H9 (cell line): Measurements from ENCODE around the gene SPTBN5. TPM values are rescaled to one million over a fixed set of nuclear protein-coding genes. Genes with fewer than 3 reads are reported as not detected.

ENCODE experiments used
- DNase-seq: peaks from one replicate; pipeline ENCODE4 v3.0.0-alpha.2; 2017
- H2AFZ ChIP-seq: one replicate; pipeline ENCODE4 v1.6.1; 2013; ENCODE audit warnings: mild to moderate bottlenecking, low read length, control low read depth, moderate library complexity
- H2AK5ac ChIP-seq: 2 replicates; pipeline ENCODE4 v1.6.1; 2013; ENCODE audit warnings: low read length, control low read depth, mixed read lengths; ENCODE audit not compliant: insufficient read length
- H2BK120ac ChIP-seq: one replicate; pipeline ENCODE4 v1.6.1; 2013; ENCODE audit warnings: low read depth, mild to moderate bottlenecking, low read length, control low read depth, inconsistent platforms; ENCODE audit not compliant: poor library complexity, severe bottlenecking
- H2BK12ac ChIP-seq: 2 replicates; pipeline ENCODE4 v1.6.1; 2013; ENCODE audit warnings: low read length, control low read depth, mixed read lengths, low read depth; ENCODE audit not compliant: insufficient read length
- H2BK15ac ChIP-seq: 2 replicates; pipeline ENCODE4 v1.6.1; 2013; ENCODE audit warnings: low read depth, low read length, control low read depth
- H2BK20ac ChIP-seq: one replicate; pipeline ENCODE4 v1.6.1; 2013; ENCODE audit warnings: low read depth, mild to moderate bottlenecking, low read length, control low read depth, inconsistent platforms; ENCODE audit not compliant: poor library complexity, severe bottlenecking
- H2BK5ac ChIP-seq: 2 replicates; pipeline ENCODE4 v1.6.1; 2013; ENCODE audit warnings: low read length, control low read depth, mixed read lengths; ENCODE audit not compliant: insufficient read length
- H3K14ac ChIP-seq: 2 replicates; pipeline ENCODE4 v1.6.1; 2013; ENCODE audit warnings: low read length, control low read depth; ENCODE audit not compliant: insufficient read depth
- H3K18ac ChIP-seq: 2 replicates; pipeline ENCODE4 v1.6.1; 2013; ENCODE audit warnings: low read depth, mild to moderate bottlenecking, mixed read lengths, low read length, control low read depth; ENCODE audit not compliant: insufficient read length
- H3K23ac ChIP-seq: 2 replicates; pipeline ENCODE4 v1.6.1; 2013; ENCODE audit warnings: low read length, control low read depth, mixed read lengths, low read depth; ENCODE audit not compliant: insufficient read length
- H3K23me2 ChIP-seq: 2 replicates; pipeline ENCODE4 v1.6.1; 2013; ENCODE audit warnings: low read depth, mild to moderate bottlenecking, mixed read lengths, low read length, control low read depth; ENCODE audit not compliant: insufficient read length, poor library complexity, severe bottlenecking
- H3K27ac ChIP-seq: 2 replicates; pipeline ENCODE4 v1.5.1; 2013; ENCODE audit warnings: low read length, control low read depth, mixed read lengths, low read depth; ENCODE audit not compliant: insufficient read length
- H3K27me3 ChIP-seq: 2 replicates; pipeline ENCODE4 v1.6.1; 2013; ENCODE audit warnings: low read length, control low read depth, inconsistent platforms; ENCODE audit not compliant: insufficient read depth
- H3K4ac ChIP-seq: 2 replicates; pipeline ENCODE4 v1.6.1; 2013; ENCODE audit warnings: low read depth, mild to moderate bottlenecking, control low read depth, inconsistent platforms, low read length, moderate library complexity
- H3K4me1 ChIP-seq: 2 replicates; pipeline ENCODE4 v1.6.1; 2013; ENCODE audit warnings: low read length, control low read depth, inconsistent platforms; ENCODE audit not compliant: insufficient read depth
- H3K4me2 ChIP-seq: 2 replicates; pipeline ENCODE4 v1.6.1; 2013; ENCODE audit warnings: low read length, control low read depth, mixed read lengths; ENCODE audit not compliant: insufficient read length, insufficient read depth
- H3K56ac ChIP-seq: 2 replicates; pipeline ENCODE4 v1.6.1; 2013; ENCODE audit warnings: low read depth, mild to moderate bottlenecking, mixed read lengths, low read length, control low read depth; ENCODE audit not compliant: insufficient read length
- H3K79me1 ChIP-seq: 2 replicates; pipeline ENCODE4 v1.6.1; 2013; ENCODE audit warnings: low read depth, mild to moderate bottlenecking, moderate library complexity, low read length, control low read depth, inconsistent platforms; ENCODE audit not compliant: insufficient read depth, poor library complexity, severe bottlenecking
- H3K79me2 ChIP-seq: 2 replicates; pipeline ENCODE4 v1.6.1; 2013; ENCODE audit warnings: low read length, control low read depth, inconsistent platforms; ENCODE audit not compliant: insufficient read depth
- H3K9ac ChIP-seq: 2 replicates; pipeline ENCODE4 v1.6.1; 2013; ENCODE audit warnings: low read length, control low read depth, mixed read lengths; ENCODE audit not compliant: insufficient read length; ENCODE audit errors: extremely low read depth
- H3K9me3 ChIP-seq: one replicate; pipeline ENCODE4 v1.6.1; 2013; ENCODE audit warnings: low read depth, low read length, inconsistent platforms; ENCODE audit not compliant: control insufficient read depth
- H3T11ph ChIP-seq: one replicate; pipeline ENCODE4 v1.6.1; 2013; ENCODE audit warnings: mild to moderate bottlenecking, low read length, control low read depth, inconsistent platforms
- H4K20me1 ChIP-seq: one replicate; pipeline ENCODE4 v1.6.1; 2013; ENCODE audit not compliant: control insufficient read depth, insufficient read length, insufficient read depth
- H4K5ac ChIP-seq: 2 replicates; pipeline ENCODE4 v1.6.1; 2013; ENCODE audit warnings: low read depth, mild to moderate bottlenecking, mixed read lengths, low read length, control low read depth; ENCODE audit not compliant: insufficient read length
- H4K8ac ChIP-seq: replicated peaks from 2 replicates; pipeline ENCODE4 v1.6.1; 2013; ENCODE audit warnings: low read length, control low read depth, mixed read lengths, low read depth; ENCODE audit not compliant: insufficient read length
- H4K91ac ChIP-seq: 2 replicates; pipeline ENCODE4 v1.6.1; 2013; ENCODE audit warnings: low read depth, mild to moderate bottlenecking, moderate library complexity, mixed read lengths, low read length, control low read depth; ENCODE audit not compliant: insufficient read length
- H3K27ac Mint-ChIP-seq, 3 experiments: 2 replicates in 2 of 3; 3 replicates in 1 of 3; pipeline ENCODE4 v1.8.0; 2020 to 2021; ENCODE audit warnings: mixed read lengths in 3 of 3, mild to moderate bottlenecking in 1 of 3, moderate library complexity in 1 of 3
- H3K27me3 Mint-ChIP-seq: 2 replicates; pipeline ENCODE4 v1.8.0; 2021; ENCODE audit warnings: low read depth, mild to moderate bottlenecking, moderate library complexity, mixed read lengths
- H3K36me3 Mint-ChIP-seq, 3 experiments: 2 replicates in 2 of 3; 3 replicates in 1 of 3; pipeline ENCODE4 v1.8.0; 2020 to 2021; ENCODE audit warnings: low read depth in 3 of 3, mixed read lengths in 3 of 3; ENCODE audit not compliant: insufficient read depth in 1 of 3
- H3K4me1 Mint-ChIP-seq, 2 experiments: 2 replicates each; pipeline ENCODE4 v1.8.0; 2020; ENCODE audit warnings: mixed read lengths in 2 of 2
- H3K4me3 Mint-ChIP-seq, 2 experiments: 2 replicates in 1 of 2; 3 replicates in 1 of 2; pipeline ENCODE4 v1.8.0; 2020 to 2021; ENCODE audit warnings: mild to moderate bottlenecking in 2 of 2, mixed read lengths in 2 of 2, moderate library complexity in 1 of 2
- H3K9me3 Mint-ChIP-seq, 2 experiments: 2 replicates in 1 of 2; 3 replicates in 1 of 2; pipeline ENCODE4 v1.8.0; 2020; ENCODE audit warnings: mild to moderate bottlenecking in 2 of 2, mixed read lengths in 2 of 2, moderate library complexity in 1 of 2
- CTCF ChIP-seq: fragments of 200-600 bp; sonication (generic); conservative IDR thresholded peaks from 3 replicates; pipeline ENCODE4 v1.8.0; 2021; ENCODE audit warnings: antibody characterized with exemption, mild to moderate bottlenecking
- WGBS: extraction: QIAGEN DNeasy Blood & Tissue Kit; methylation state at CpG from one replicate; pipeline ENCODE4 v1.1.7; 2013; ENCODE audit warnings: missing lambda C conversion rate, low lambda C conversion rate, mixed read lengths; ENCODE audit not compliant: insufficient read length; ENCODE audit errors: extremely low coverage; 5-methylcytosine and 5-hydroxymethylcytosine counted together
- total RNA-seq: library from RNA; stranded (reverse); gene quantifications from 2 replicates; pipeline ENCODE4 v1.2.1, GENCODE V29; 2021

The SPTBN5 gene
- total RNA-seq, 1 experiment from 2014 or later = 0.90 TPM

- H3K27me3 Mint-ChIP-seq = peaks cover under 1% of the 10 kb centered on the region; the same call in 1 of the 2 replicates
- H3K4me3 Mint-ChIP-seq = no peak overlapping the region
- H3K4me1 ChIP-seq = no peaks in the 10 kb centered on the region
- H3K9me3 Mint-ChIP-seq = no peaks in the 10 kb centered on the region; a peak in 1 of 5 replicates
- no peak overlapping the region for H3K4me2 ChIP-seq
- no peak overlapping the region for H3T11ph ChIP-seq
- no peak overlapping the region for H3K27ac ChIP-seq
- no peak overlapping the region for H2AK5ac ChIP-seq
- no peak overlapping the region for H2BK5ac ChIP-seq
- no peaks in the 10 kb centered on the region for H3K27me3 ChIP-seq
- no peaks in the 10 kb centered on the region for H3K9me3 ChIP-seq
- H4K20me1 ChIP-seq = no peaks in the 10 kb centered on the region
- H3K23me2 ChIP-seq = no peaks in the 10 kb centered on the region
- no peaks in the 10 kb centered on the region for H3K79me1 ChIP-seq
- H3K9ac ChIP-seq = no peak overlapping the region
- DNase-seq = no peak
- H3K18ac ChIP-seq = peak overlapping the region; percentile 23
- H4K8ac ChIP-seq = no peak overlapping the region
- TF ChIP-seq CTCF = no peak
- H3K79me2 ChIP-seq = no peaks in the 10 kb centered on the region
- no peak overlapping the region for H2BK15ac ChIP-seq
- no peak overlapping the region for H2BK120ac ChIP-seq
- H3K27ac Mint-ChIP-seq = no peak overlapping the region
- no peak overlapping the region for H3K56ac ChIP-seq
- no peak overlapping the region for H2BK12ac ChIP-seq
- no peak overlapping the region for H2BK20ac ChIP-seq
- H2AFZ ChIP-seq = no peak overlapping the region
- H3K36me3 Mint-ChIP-seq = peaks cover 0 to 19% (median 4%) of the 10 kb centered on the region in 3 experiments; a peak in 5 of 7 replicates
- H4K5ac ChIP-seq = no peak overlapping the region
- no peak overlapping the region for H3K4ac ChIP-seq
- H4K91ac ChIP-seq = no peak overlapping the region
- H3K14ac ChIP-seq = peak overlapping the region; percentile 19; the same call in 1 of the 2 replicates
- H3K23ac ChIP-seq = no peak overlapping the region
- H3K4me1 Mint-ChIP-seq = peaks cover 11 to 17% of the 10 kb centered on the region in 2 experiments
- no CpG with 5 or more reads among the region's 17 CpGs for WGBS
Measured at GRCh38 chr15:41894251-41894790, 468 bp upstream of the SPTBN5 start.
